Measurements from ENCODE around the gene SPOCK2.

The SPOCK2 gene

DNA sequence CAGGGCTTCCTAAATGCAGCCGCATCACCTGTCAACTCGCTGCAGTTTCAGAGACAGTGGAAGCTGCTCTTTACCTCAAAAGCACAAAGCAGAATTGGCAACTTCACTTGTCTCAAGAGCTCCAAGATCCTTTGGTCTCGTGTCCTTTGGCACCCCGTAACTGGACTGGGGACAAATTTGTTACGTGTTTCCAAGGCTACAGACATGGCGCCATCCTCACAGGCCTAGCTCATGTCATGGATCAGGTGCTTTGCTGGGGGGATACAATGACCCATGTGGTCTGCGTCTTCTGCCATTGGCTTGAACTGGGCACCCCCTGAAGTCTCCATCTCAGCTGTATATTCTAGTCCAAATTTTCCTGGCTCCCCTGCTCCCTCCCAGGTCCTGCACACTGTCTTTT, 75.6 kb downstream of the SPOCK2 start:
- ChIA-PET CTCF (no interaction called here), POLR2A (no interaction called here)
- H3K36me3 ChIP-seq (ENCODE audit: control insufficient read depth in 2 of 2, insufficient read depth in 1 of 2, low read length in 2 of 2), result peaks cover 0 to 22% of the 10 kb centered on the region in 2 experiments; a peak in 1 of 3 replicates
- TF ChIP-seq ZNF624 (tag by site-specific recombination; IDR thresholded peaks at IDR 0.05) (no peak), SETDB1 (IDR thresholded peaks at IDR 0.05; ENCODE audit: insufficient read length, low read length) (no peak), ZNF768 (tag by site-specific recombination; IDR thresholded peaks at IDR 0.05) (no peak), ZNF610 (tag by site-specific recombination; IDR thresholded peaks at IDR 0.05; ENCODE audit: borderline replicate concordance) (no peak), ZNF266 (tag by site-specific recombination; IDR thresholded peaks at IDR 0.05; ENCODE audit: low read depth) (no peak), ZNF354C (tag by site-specific recombination; IDR thresholded peaks at IDR 0.05; ENCODE audit: borderline replicate concordance, low read depth) (no peak), ZNF776 (tag by site-specific recombination; IDR thresholded peaks at IDR 0.05; ENCODE audit: borderline replicate concordance) (no peak), MEIS1 (CRISPR knock-in tag; IDR thresholded peaks at IDR 0.05; ENCODE audit: borderline replicate concordance) (no peak), ZNF335 (tag by site-specific recombination; conservative IDR thresholded peaks at IDR 0.05) (no peak)
- TF ChIP-seq, protein P1, sequence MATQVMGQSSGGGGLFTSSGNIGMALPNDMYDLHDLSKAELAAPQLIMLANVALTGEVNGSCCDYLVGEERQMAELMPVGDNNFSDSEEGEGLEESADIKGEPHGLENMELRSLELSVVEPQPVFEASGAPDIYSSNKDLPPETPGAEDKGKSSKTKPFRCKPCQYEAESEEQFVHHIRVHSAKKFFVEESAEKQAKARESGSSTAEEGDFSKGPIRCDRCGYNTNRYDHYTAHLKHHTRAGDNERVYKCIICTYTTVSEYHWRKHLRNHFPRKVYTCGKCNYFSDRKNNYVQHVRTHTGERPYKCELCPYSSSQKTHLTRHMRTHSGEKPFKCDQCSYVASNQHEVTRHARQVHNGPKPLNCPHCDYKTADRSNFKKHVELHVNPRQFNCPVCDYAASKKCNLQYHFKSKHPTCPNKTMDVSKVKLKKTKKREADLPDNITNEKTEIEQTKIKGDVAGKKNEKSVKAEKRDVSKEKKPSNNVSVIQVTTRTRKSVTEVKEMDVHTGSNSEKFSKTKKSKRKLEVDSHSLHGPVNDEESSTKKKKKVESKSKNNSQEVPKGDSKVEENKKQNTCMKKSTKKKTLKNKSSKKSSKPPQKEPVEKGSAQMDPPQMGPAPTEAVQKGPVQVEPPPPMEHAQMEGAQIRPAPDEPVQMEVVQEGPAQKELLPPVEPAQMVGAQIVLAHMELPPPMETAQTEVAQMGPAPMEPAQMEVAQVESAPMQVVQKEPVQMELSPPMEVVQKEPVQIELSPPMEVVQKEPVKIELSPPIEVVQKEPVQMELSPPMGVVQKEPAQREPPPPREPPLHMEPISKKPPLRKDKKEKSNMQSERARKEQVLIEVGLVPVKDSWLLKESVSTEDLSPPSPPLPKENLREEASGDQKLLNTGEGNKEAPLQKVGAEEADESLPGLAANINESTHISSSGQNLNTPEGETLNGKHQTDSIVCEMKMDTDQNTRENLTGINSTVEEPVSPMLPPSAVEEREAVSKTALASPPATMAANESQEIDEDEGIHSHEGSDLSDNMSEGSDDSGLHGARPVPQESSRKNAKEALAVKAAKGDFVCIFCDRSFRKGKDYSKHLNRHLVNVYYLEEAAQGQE (tag by site-specific recombination; IDR thresholded peaks at IDR 0.05), result no peak
- TF ChIP-seq, protein P2, sequence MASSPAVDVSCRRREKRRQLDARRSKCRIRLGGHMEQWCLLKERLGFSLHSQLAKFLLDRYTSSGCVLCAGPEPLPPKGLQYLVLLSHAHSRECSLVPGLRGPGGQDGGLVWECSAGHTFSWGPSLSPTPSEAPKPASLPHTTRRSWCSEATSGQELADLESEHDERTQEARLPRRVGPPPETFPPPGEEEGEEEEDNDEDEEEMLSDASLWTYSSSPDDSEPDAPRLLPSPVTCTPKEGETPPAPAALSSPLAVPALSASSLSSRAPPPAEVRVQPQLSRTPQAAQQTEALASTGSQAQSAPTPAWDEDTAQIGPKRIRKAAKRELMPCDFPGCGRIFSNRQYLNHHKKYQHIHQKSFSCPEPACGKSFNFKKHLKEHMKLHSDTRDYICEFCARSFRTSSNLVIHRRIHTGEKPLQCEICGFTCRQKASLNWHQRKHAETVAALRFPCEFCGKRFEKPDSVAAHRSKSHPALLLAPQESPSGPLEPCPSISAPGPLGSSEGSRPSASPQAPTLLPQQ (tag by site-specific recombination; IDR thresholded peaks at IDR 0.05), result no peak
- TF ChIP-seq, protein P3, sequence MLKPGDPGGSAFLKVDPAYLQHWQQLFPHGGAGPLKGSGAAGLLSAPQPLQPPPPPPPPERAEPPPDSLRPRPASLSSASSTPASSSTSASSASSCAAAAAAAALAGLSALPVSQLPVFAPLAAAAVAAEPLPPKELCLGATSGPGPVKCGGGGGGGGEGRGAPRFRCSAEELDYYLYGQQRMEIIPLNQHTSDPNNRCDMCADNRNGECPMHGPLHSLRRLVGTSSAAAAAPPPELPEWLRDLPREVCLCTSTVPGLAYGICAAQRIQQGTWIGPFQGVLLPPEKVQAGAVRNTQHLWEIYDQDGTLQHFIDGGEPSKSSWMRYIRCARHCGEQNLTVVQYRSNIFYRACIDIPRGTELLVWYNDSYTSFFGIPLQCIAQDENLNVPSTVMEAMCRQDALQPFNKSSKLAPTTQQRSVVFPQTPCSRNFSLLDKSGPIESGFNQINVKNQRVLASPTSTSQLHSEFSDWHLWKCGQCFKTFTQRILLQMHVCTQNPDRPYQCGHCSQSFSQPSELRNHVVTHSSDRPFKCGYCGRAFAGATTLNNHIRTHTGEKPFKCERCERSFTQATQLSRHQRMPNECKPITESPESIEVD (tag by site-specific recombination; IDR thresholded peaks at IDR 0.05), result no peak
- no peak overlapping the region for H3K27ac ChIP-seq (ENCODE audit: extremely low read depth, low read depth, low read length)
- H3K4me3 ChIP-seq (ENCODE audit: low read depth, low read length), result no peak overlapping the region
- H3K4me1 ChIP-seq (ENCODE audit: control insufficient read depth, insufficient read depth, low read length), result peaks cover 8% of the 10 kb centered on the region
- no peaks in the 10 kb centered on the region for H3K9me3 ChIP-seq (ENCODE audit: control insufficient read depth, insufficient read depth, low read depth, low read length)

- TF ChIP-seq ZBTB6 (tag by site-specific recombination; IDR thresholded peaks at IDR 0.05) (no peak), ZNF629 (tag by site-specific recombination; IDR thresholded peaks at IDR 0.05) (no peak), ZNF623 (tag by site-specific recombination; IDR thresholded peaks at IDR 0.05) (no peak), ZXDB (tag by site-specific recombination; IDR thresholded peaks at IDR 0.05) (no peak), ZNF544 (tag by site-specific recombination; IDR thresholded peaks at IDR 0.05) (no peak), MZF1 (tag by site-specific recombination; IDR thresholded peaks at IDR 0.05; ENCODE audit: borderline replicate concordance) (no peak), ZNF121 (tag by site-specific recombination; IDR thresholded peaks at IDR 0.05) (no peak), ZNF645 (tag by site-specific recombination; IDR thresholded peaks at IDR 0.05) (no peak), ZNF133 (tag by site-specific recombination; IDR thresholded peaks at IDR 0.05) (no peak), ZFP69B (tag by site-specific recombination; IDR thresholded peaks at IDR 0.05) (no peak), MYNN (tag by site-specific recombination; IDR thresholded peaks at IDR 0.05; ENCODE audit: borderline replicate concordance) (no peak), TCF7L2 (IDR thresholded peaks at IDR 0.05; ENCODE audit: borderline replicate concordance, low read depth, low read length) (no peak), ZNF16 (tag by site-specific recombination; IDR thresholded peaks at IDR 0.05; ENCODE audit: low read depth) (no peak)
- CTCF ChIA-PET, result interaction anchor here (0.6 kb wide), 1 partner anchor 148 kb away, joined by 3 read pairs; no protein-coding TSS in a partner anchor
- peaks cover 4% of the 10 kb centered on the region; the same call in 1 of the 2 replicates for H3K4me1 ChIP-seq (ENCODE audit: control insufficient read depth, insufficient read depth, low read length)
- POLR2A ChIA-PET, result no interaction called here
- no peaks in the 10 kb centered on the region for H3K9me3 ChIP-seq (ENCODE audit: control insufficient read depth, insufficient read depth, low read depth, low read length)
- no peak overlapping the region for H3K4me3 ChIP-seq (ENCODE audit: low read depth, low read length)
- peaks cover 0 to 30% of the 10 kb centered on the region in 2 experiments; a peak in 1 of 3 replicates for H3K36me3 ChIP-seq (ENCODE audit: control insufficient read depth in 2 of 2, insufficient read depth in 1 of 2, low read length in 2 of 2)
- no peak overlapping the region for H3K27ac ChIP-seq (ENCODE audit: extremely low read depth, low read depth, low read length)
These were observed 76.3 kb downstream of the SPOCK2 start for GRCh38 chr10:72011976-72012512.
